Suprapubic skin (tissue), 3 donors: Measurements from ENCODE around the gene MBNL2.

Experiments
- POLR2AphosphoS5 ChIP-seq, 3 donors: sonication (generic); formaldehyde crosslinking; IDR thresholded peaks; one replicate each; pipeline ENCODE4 v1.6.1; 2017; ENCODE audit warnings: antibody characterized with exemption in 3 of 3
- TF ChIP-seq, protein P1 (sequence below), 2 donors: fragments of 200-600 bp in 1 of 2; fragments of 450-650 bp in 1 of 2; sonication (generic) in 1 of 2; IDR thresholded peaks; one replicate each; pipeline ENCODE4 v1.5.1; 2016 to 2019; ENCODE audit warnings: antibody characterized with exemption in 2 of 2, mild to moderate bottlenecking in 1 of 2, moderate library complexity in 1 of 2

DNA sequence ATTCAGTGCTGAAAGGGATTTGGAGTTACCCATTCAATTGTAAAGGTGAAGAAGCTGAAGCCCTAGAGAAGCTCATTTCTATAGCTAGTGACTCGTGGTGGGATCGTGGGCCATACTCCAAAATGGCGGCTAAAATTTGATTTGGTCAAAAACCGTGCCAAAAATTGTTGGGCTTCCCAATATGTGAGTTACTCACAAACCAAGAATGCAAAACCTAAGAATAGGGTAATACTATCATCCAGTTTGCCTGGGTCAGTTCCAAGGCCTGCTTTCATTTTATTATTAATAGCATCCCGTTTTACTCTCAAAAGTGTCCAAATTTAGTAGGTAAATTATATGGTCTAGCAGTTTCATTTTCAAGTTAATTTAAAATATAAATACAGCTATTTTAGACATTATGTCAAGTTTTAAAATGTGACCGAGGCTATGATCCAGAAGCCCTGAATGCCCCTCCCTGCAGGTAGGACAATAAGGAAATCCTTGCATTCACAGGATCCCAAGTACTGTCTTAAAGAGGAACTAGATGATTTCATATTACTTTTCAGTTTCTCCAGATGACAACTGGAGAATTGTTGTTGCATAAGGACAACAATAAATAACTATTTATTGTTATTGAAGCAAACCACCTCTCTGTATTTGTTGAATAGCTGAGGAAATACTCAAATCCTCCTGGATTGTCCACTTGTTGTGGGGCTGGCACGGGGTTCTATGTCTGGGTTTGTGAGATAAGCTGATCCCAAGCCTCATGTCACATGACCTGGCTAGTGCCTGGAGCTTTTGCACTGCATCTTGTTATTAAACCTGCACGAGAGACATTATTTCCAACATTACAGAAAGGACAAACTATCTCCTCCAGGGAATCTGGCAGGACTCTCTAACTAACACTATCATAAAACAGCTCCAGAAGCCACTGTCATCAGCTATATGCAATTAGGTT lies 200.3 kb downstream of the MBNL2 start:
- no peak for TF ChIP-seq POLR2AphosphoS5 (IDR thresholded peaks at IDR 0.05)
- TF ChIP-seq, protein P1, sequence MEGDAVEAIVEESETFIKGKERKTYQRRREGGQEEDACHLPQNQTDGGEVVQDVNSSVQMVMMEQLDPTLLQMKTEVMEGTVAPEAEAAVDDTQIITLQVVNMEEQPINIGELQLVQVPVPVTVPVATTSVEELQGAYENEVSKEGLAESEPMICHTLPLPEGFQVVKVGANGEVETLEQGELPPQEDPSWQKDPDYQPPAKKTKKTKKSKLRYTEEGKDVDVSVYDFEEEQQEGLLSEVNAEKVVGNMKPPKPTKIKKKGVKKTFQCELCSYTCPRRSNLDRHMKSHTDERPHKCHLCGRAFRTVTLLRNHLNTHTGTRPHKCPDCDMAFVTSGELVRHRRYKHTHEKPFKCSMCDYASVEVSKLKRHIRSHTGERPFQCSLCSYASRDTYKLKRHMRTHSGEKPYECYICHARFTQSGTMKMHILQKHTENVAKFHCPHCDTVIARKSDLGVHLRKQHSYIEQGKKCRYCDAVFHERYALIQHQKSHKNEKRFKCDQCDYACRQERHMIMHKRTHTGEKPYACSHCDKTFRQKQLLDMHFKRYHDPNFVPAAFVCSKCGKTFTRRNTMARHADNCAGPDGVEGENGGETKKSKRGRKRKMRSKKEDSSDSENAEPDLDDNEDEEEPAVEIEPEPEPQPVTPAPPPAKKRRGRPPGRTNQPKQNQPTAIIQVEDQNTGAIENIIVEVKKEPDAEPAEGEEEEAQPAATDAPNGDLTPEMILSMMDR (IDR thresholded peaks at IDR 0.05) = no peak
